GM23338 (cell line): ENCODE results near the gene PRSS56. TPM values are rescaled to one million over a fixed set of nuclear protein-coding genes. Genes with fewer than 3 reads are reported as not detected.

Source experiments
- ATAC-seq: fragments of 200-7000 bp; cut with Tn5 transposase; 3 replicates; pipeline ENCODE4 v1.9.1; 2020
- DNase-seq: peaks from one replicate; pipeline ENCODE4 v3.0.0-alpha.2; 2015; ENCODE audit warnings: low spot score
- H2AFZ ChIP-seq: fragments of 200-600 bp; sonication (generic); 2 replicates; pipeline ENCODE4 v1.8.0; 2016; ENCODE audit warnings: antibody characterized with exemption, mild to moderate bottlenecking, moderate library complexity
- H3F3A ChIP-seq: fragments of 200-600 bp; sonication (generic); replicated peaks from 2 replicates; pipeline ENCODE4 v1.8.0; 2017; ENCODE audit warnings: antibody characterized with exemption, mixed run types, low read depth
- H3K27ac ChIP-seq: fragments of 200-600 bp; sonication (generic); 2 replicates; pipeline ENCODE4 v1.6.1; 2016; ENCODE audit warnings: low read depth
- H3K27me3 ChIP-seq: fragments of 200-600 bp; sonication (generic); 2 replicates; pipeline ENCODE4 v1.8.0; 2016; ENCODE audit warnings: mild to moderate bottlenecking, mixed run types, moderate library complexity; ENCODE audit not compliant: insufficient read depth
- H3K36me3 ChIP-seq: fragments of 200-600 bp; sonication (generic); 2 replicates; pipeline ENCODE4 v1.8.0; 2016; ENCODE audit warnings: mild to moderate bottlenecking; ENCODE audit not compliant: insufficient read depth
- H3K4me1 ChIP-seq: fragments of 200-600 bp; sonication (generic); 2 replicates; pipeline ENCODE4 v1.8.0; 2016; ENCODE audit warnings: mild to moderate bottlenecking, moderate library complexity; ENCODE audit not compliant: insufficient read depth
- H3K4me2 ChIP-seq: fragments of 200-600 bp; sonication (generic); 2 replicates; pipeline ENCODE4 v1.7.1; 2017; ENCODE audit warnings: mixed run types
- H3K4me3 ChIP-seq: fragments of 200-600 bp; sonication (generic); 2 replicates; pipeline ENCODE4 v1.6.1; 2016; ENCODE audit warnings: mixed run types
- H3K79me2 ChIP-seq: fragments of 200-600 bp; sonication (generic); replicated peaks from 2 replicates; pipeline ENCODE4 v1.8.0; 2017; ENCODE audit warnings: mild to moderate bottlenecking; ENCODE audit not compliant: insufficient read depth
- H3K9me2 ChIP-seq: fragments of 200-600 bp; sonication (generic); 2 replicates; pipeline ENCODE4 v1.8.0; 2017; ENCODE audit not compliant: insufficient read depth
- H4K20me1 ChIP-seq: fragments of 200-600 bp; sonication (generic); replicated peaks from 2 replicates; pipeline ENCODE4 v1.8.0; 2017; ENCODE audit warnings: mild to moderate bottlenecking; ENCODE audit not compliant: insufficient read depth
- H3K27ac Mint-ChIP-seq: 2 replicates; pipeline ENCODE4 v1.8.0; 2020; ENCODE audit warnings: inconsistent platforms, mild to moderate bottlenecking, moderate library complexity, mixed read lengths
- H3K27me3 Mint-ChIP-seq: 3 replicates; pipeline ENCODE4 v1.8.0; 2022; ENCODE audit warnings: low read depth, mild to moderate bottlenecking, moderate library complexity, mixed read lengths, inconsistent platforms; ENCODE audit not compliant: insufficient read depth, poor library complexity
- H3K36me3 Mint-ChIP-seq: 3 replicates; pipeline ENCODE4 v1.8.0; 2021; ENCODE audit warnings: low read depth, mild to moderate bottlenecking, inconsistent platforms, moderate library complexity, mixed read lengths
- H3K4me1 Mint-ChIP-seq: 3 replicates; pipeline ENCODE4 v1.8.0; 2020; ENCODE audit warnings: mild to moderate bottlenecking, inconsistent platforms, mixed read lengths
- H3K4me3 Mint-ChIP-seq: 3 replicates; pipeline ENCODE4 v1.8.0; 2021; ENCODE audit warnings: moderate library complexity, mild to moderate bottlenecking, inconsistent platforms, mixed read lengths
- H3K9me3 Mint-ChIP-seq: 3 replicates; pipeline ENCODE4 v1.8.0; 2020; ENCODE audit warnings: moderate library complexity, mild to moderate bottlenecking, inconsistent platforms, mixed read lengths
- CREB1 ChIP-seq: fragments of 250-450 bp; sonication (Bioruptor Pico); IDR thresholded peaks from 2 replicates; pipeline ENCODE4 v1.5.0; 2020; ENCODE audit warnings: low read depth, mild to moderate bottlenecking, moderate library complexity
- EZH2 ChIP-seq: fragments of 200-600 bp; sonication (generic); IDR thresholded peaks from one replicate; pipeline ENCODE4 v1.8.0; 2017; ENCODE audit warnings: antibody characterized with exemption, mild to moderate bottlenecking, low read depth; ENCODE audit not compliant: unreplicated experiment
- EZH2phosphoT487 ChIP-seq: fragments of 200-600 bp; sonication (generic); IDR thresholded peaks from one replicate; pipeline ENCODE4 v1.8.1; 2018; ENCODE audit warnings: antibody characterized with exemption; ENCODE audit not compliant: unreplicated experiment
- JUNB ChIP-seq: IDR thresholded peaks from one replicate; pipeline ENCODE4 v1.6.1; 2016; ENCODE audit warnings: antibody characterized with exemption; ENCODE audit not compliant: unreplicated experiment
- NANOG ChIP-seq: IDR thresholded peaks from 2 replicates; pipeline ENCODE4 v1.6.1; 2016; ENCODE audit warnings: antibody characterized with exemption, borderline replicate concordance
- POLR2AphosphoS5 ChIP-seq: IDR thresholded peaks from 2 replicates; pipeline ENCODE4 v1.6.1; 2016; ENCODE audit warnings: antibody characterized with exemption, low read depth
- STAT1 ChIP-seq: IDR thresholded peaks from one replicate; pipeline ENCODE4 v1.6.1; 2016; ENCODE audit warnings: antibody characterized with exemption; ENCODE audit not compliant: unreplicated experiment
- ZNF114 ChIP-seq: fragments of 250-450 bp; sonication (Bioruptor Pico); IDR thresholded peaks from 2 replicates; pipeline ENCODE4 v1.5.0; 2020; ENCODE audit warnings: mild to moderate bottlenecking, moderate library complexity
- ZNF331 ChIP-seq: fragments of 250-450 bp; sonication (Bioruptor Pico); IDR thresholded peaks from 2 replicates; pipeline ENCODE4 v1.5.0; 2020; ENCODE audit warnings: low read depth, mild to moderate bottlenecking, moderate library complexity
- polyA plus RNA-seq: library from polyadenylated mRNA; unstranded; fragments of >200 nt; fragmentation: Nextera tagmentation; extraction: Ambion mirVana; gene quantifications from 2 replicates; pipeline ENCODE4 v1.2.1, GENCODE V29; 2016
- total RNA-seq: library from RNA; depleted of rRNA; stranded (reverse); fragments of >200 nt; shearing (Covaris generic); gene quantifications from 2 replicates; pipeline ENCODE4 v1.2.3, GENCODE V29; 2014
- TF ChIP-seq, protein P1 (sequence below): IDR thresholded peaks from 2 replicates; pipeline ENCODE4 v1.6.1; 2016; ENCODE audit warnings: antibody characterized with exemption
- TF ChIP-seq, protein P2 (sequence below): fragments of 250-450 bp; sonication (Bioruptor Pico); IDR thresholded peaks from 2 replicates; pipeline ENCODE4 v1.5.0; 2020; ENCODE audit warnings: mild to moderate bottlenecking, moderate library complexity
- TF ChIP-seq, protein P3 (sequence below), 2 experiments: fragments of 200-600 bp in 1 of 2; sonication (generic) in 1 of 2; conservative IDR thresholded peaks; 2 replicates each; pipeline versions ENCODE4 v1.5.1 to v1.6.1; 2016 to 2017; ENCODE audit warnings: antibody characterized with exemption in 2 of 2, low read depth in 2 of 2, mild to moderate bottlenecking in 2 of 2, moderate library complexity in 1 of 2
- TF ChIP-seq, protein P4 (sequence below): IDR thresholded peaks from one replicate; pipeline ENCODE4 v1.6.1; 2018; ENCODE audit warnings: antibody characterized with exemption; ENCODE audit not compliant: unreplicated experiment

Gene PRSS56
- total and polyA plus RNA-seq, 2 experiments from 2014 or later: 0.27 to 0.31 TPM

DNA sequence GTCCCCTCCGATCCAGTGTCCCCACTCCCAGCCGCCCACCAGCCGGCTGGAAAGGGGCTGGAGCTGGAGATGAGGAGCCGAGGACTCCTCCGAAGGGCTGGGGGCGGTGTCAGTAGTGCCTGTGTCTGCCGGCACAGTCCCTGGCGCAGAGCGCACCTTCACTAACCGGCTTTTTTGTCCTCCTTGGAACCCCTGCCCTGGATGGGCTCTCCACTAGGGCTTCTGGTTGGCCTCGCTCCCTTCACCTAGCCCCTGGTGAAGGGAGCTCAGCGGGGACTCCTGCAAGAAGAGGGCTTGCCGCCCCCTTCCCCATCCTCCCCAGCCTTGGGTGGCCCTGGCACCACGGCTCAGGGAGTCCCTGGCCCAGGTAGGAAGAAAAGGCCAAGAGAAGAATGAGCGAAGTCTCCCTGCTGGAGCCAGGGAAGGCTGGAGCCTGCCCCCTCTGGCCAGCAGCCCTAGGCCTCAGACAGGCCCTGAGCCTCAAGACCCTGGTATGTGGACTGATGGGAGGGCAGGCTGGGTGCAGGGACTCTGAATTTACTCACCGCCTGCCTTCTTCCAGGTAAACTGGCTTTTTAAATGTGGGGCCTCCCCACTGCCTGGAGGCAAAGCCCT, 32.0 kb upstream of the PRSS56 start:
- Histone ChIP-seq H2AFZ (peak overlapping the region; percentile 99), H3K4me2 (peak overlapping the region; percentile 82), H3K79me2 (no peaks in the 10 kb centered on the region), H3K27me3 (peaks cover 67% of the 10 kb centered on the region), H4K20me1 (no peaks in the 10 kb centered on the region), H3F3A (0 out of 2 replicates have a peak, but pooled peaks cover 5% of the 10 kb centered on the region), H3K4me3 (peak overlapping the region; percentile 62), H3K27ac (no peak overlapping the region), H3K36me3 (no peaks in the 10 kb centered on the region), H3K4me1 (peaks cover 19% of the 10 kb centered on the region), H3K9me2 (no peaks in the 10 kb centered on the region)
- H3K9me3 Mint-ChIP-seq: no peaks in the 10 kb centered on the region
- peak overlapping the region; percentile 62 for H3K4me3 Mint-ChIP-seq
- DNase-seq: peak; percentile 77
- peaks cover 30% of the 10 kb centered on the region for H3K4me1 Mint-ChIP-seq
- ATAC-seq: peak; percentile 56
- TF ChIP-seq, protein P1, sequence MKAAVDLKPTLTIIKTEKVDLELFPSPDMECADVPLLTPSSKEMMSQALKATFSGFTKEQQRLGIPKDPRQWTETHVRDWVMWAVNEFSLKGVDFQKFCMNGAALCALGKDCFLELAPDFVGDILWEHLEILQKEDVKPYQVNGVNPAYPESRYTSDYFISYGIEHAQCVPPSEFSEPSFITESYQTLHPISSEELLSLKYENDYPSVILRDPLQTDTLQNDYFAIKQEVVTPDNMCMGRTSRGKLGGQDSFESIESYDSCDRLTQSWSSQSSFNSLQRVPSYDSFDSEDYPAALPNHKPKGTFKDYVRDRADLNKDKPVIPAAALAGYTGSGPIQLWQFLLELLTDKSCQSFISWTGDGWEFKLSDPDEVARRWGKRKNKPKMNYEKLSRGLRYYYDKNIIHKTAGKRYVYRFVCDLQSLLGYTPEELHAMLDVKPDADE: no peak
- TF ChIP-seq STAT1: no peak
- TF ChIP-seq ZNF114 (CRISPR knock-in tag): no peak
- TF ChIP-seq ZNF331 (CRISPR knock-in tag): no peak
- TF ChIP-seq, protein P2, sequence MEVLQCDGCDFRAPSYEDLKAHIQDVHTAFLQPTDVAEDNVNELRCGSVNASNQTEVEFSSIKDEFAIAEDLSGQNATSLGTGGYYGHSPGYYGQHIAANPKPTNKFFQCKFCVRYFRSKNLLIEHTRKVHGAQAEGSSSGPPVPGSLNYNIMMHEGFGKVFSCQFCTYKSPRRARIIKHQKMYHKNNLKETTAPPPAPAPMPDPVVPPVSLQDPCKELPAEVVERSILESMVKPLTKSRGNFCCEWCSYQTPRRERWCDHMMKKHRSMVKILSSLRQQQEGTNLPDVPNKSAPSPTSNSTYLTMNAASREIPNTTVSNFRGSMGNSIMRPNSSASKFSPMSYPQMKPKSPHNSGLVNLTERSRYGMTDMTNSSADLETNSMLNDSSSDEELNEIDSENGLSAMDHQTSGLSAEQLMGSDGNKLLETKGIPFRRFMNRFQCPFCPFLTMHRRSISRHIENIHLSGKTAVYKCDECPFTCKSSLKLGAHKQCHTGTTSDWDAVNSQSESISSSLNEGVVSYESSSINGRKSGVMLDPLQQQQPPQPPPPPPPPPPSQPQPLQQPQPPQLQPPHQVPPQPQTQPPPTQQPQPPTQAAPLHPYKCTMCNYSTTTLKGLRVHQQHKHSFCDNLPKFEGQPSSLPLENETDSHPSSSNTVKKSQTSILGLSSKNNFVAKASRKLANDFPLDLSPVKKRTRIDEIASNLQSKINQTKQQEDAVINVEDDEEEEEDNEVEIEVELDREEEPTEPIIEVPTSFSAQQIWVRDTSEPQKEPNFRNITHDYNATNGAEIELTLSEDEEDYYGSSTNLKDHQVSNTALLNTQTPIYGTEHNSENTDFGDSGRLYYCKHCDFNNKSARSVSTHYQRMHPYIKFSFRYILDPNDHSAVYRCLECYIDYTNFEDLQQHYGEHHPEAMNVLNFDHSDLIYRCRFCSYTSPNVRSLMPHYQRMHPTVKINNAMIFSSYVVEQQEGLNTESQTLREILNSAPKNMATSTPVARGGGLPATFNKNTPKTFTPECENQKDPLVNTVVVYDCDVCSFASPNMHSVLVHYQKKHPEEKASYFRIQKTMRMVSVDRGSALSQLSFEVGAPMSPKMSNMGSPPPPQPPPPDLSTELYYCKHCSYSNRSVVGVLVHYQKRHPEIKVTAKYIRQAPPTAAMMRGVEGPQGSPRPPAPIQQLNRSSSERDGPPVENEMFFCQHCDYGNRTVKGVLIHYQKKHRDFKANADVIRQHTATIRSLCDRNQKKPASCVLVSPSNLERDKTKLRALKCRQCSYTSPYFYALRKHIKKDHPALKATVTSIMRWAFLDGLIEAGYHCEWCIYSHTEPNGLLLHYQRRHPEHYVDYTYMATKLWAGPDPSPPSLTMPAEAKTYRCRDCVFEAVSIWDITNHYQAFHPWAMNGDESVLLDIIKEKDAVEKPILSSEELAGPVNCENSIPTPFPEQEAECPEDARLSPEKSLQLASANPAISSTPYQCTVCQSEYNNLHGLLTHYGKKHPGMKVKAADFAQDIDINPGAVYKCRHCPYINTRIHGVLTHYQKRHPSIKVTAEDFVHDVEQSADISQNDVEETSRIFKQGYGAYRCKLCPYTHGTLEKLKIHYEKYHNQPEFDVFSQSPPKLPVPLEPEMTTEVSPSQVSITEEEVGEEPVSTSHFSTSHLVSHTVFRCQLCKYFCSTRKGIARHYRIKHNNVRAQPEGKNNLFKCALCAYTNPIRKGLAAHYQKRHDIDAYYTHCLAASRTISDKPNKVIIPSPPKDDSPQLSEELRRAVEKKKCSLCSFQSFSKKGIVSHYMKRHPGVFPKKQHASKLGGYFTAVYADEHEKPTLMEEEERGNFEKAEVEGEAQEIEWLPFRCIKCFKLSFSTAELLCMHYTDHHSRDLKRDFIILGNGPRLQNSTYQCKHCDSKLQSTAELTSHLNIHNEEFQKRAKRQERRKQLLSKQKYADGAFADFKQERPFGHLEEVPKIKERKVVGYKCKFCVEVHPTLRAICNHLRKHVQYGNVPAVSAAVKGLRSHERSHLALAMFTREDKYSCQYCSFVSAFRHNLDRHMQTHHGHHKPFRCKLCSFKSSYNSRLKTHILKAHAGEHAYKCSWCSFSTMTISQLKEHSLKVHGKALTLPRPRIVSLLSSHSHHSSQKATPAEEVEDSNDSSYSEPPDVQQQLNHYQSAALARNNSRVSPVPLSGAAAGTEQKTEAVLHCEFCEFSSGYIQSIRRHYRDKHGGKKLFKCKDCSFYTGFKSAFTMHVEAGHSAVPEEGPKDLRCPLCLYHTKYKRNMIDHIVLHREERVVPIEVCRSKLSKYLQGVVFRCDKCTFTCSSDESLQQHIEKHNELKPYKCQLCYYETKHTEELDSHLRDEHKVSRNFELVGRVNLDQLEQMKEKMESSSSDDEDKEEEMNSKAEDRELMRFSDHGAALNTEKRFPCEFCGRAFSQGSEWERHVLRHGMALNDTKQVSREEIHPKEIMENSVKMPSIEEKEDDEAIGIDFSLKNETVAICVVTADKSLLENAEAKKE: no peak
- TF ChIP-seq NANOG: no peak
- TF ChIP-seq CREB1 (CRISPR knock-in tag): no peak
- TF ChIP-seq, protein P3, sequence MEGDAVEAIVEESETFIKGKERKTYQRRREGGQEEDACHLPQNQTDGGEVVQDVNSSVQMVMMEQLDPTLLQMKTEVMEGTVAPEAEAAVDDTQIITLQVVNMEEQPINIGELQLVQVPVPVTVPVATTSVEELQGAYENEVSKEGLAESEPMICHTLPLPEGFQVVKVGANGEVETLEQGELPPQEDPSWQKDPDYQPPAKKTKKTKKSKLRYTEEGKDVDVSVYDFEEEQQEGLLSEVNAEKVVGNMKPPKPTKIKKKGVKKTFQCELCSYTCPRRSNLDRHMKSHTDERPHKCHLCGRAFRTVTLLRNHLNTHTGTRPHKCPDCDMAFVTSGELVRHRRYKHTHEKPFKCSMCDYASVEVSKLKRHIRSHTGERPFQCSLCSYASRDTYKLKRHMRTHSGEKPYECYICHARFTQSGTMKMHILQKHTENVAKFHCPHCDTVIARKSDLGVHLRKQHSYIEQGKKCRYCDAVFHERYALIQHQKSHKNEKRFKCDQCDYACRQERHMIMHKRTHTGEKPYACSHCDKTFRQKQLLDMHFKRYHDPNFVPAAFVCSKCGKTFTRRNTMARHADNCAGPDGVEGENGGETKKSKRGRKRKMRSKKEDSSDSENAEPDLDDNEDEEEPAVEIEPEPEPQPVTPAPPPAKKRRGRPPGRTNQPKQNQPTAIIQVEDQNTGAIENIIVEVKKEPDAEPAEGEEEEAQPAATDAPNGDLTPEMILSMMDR (conservative IDR thresholded peaks at IDR 0.05; ENCODE audit: low read depth in 2 of 2): peak; percentile 37 to 43; a peak in 3 of 4 replicates
- TF ChIP-seq, protein P4, sequence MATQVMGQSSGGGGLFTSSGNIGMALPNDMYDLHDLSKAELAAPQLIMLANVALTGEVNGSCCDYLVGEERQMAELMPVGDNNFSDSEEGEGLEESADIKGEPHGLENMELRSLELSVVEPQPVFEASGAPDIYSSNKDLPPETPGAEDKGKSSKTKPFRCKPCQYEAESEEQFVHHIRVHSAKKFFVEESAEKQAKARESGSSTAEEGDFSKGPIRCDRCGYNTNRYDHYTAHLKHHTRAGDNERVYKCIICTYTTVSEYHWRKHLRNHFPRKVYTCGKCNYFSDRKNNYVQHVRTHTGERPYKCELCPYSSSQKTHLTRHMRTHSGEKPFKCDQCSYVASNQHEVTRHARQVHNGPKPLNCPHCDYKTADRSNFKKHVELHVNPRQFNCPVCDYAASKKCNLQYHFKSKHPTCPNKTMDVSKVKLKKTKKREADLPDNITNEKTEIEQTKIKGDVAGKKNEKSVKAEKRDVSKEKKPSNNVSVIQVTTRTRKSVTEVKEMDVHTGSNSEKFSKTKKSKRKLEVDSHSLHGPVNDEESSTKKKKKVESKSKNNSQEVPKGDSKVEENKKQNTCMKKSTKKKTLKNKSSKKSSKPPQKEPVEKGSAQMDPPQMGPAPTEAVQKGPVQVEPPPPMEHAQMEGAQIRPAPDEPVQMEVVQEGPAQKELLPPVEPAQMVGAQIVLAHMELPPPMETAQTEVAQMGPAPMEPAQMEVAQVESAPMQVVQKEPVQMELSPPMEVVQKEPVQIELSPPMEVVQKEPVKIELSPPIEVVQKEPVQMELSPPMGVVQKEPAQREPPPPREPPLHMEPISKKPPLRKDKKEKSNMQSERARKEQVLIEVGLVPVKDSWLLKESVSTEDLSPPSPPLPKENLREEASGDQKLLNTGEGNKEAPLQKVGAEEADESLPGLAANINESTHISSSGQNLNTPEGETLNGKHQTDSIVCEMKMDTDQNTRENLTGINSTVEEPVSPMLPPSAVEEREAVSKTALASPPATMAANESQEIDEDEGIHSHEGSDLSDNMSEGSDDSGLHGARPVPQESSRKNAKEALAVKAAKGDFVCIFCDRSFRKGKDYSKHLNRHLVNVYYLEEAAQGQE: no peak
- no peak for TF ChIP-seq JUNB
- TF ChIP-seq EZH2phosphoT487: peak; percentile 74
- no peak for TF ChIP-seq POLR2AphosphoS5
- peak; percentile 85 for TF ChIP-seq EZH2
- H3K27me3 Mint-ChIP-seq: peaks cover 75% of the 10 kb centered on the region
- H3K27ac Mint-ChIP-seq: no peak overlapping the region
- H3K36me3 Mint-ChIP-seq: no peaks in the 10 kb centered on the region; the same call in 2 of the 3 replicates
